Iris pigment epithelial cell (primary cell): Measurements from ENCODE around the gene MKX.

Experiments
- DNase-seq: peaks from one replicate; pipeline ENCODE4 v3.0.0-alpha.2; 2011; ENCODE audit warnings: low read depth

The MKX gene

GRCh38 chr10:27742195-27743011 is 3.2 kb downstream of the MKX start:
- DNase-seq: peak; percentile 84

DNA sequence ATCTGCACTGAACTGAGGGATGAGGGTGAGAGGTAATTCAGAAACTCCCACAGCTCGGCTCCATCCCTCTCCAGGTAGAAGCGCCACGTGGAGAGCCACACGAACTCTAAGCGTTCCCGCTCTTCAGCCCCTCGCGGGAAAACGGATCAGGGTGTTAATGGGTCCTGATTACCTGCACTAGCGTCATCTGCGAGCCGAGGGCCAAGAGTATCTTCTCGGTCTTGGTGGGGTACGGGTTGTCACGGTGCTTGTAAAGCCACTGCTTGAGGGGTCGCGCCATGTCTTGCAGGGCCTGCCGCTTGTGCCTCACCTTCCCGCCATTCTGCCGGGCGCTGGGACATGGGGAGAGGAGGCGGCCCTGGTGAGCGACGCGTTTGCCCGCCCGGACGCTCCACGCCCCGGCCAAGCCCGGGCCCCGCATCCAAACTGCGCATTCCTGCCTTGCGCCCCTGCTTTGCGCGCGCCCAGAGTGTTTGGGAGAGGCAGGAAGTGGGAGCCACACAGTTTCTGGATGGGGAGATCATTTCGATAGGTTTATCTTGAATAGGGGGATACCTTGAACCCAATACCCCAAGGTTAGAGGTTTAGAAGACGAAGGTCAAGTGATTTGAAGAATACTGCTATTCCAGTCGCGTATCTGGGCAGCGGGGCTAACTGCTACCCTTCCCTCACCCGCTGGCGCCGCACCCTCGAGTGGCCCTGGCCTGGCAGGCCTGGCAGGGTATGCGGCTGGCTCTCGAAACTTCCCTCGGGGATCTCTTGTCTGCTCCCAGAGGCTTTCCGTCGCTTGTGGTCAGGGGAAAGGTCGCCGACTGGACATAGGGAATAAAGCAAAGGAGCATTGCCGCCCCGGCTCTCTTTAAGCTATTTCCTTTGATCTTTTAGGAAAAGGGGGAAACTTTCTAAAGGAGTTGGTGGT is 4.2 kb downstream of the MKX start:
- no peak for DNase-seq

DNA sequence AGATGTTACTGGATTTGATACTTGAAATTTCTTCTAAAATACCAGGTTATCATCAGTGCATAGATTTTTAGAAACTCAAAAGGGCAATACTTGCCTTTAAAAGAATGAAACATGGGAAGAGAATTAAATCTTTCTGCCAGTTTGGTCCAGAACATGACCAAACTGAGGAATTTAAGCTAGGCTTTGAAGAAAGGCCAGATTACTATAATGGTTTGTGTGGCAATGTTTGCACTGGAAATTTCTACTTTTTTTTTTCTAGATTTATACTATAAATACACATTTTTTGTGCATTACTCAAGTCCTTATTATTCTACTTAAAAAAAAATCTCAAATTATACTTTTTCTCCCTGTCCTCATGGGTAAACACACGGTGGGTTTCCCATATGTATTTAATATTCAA is 9.2 kb downstream of the MKX start:
- DNase-seq: no peak

DNA sequence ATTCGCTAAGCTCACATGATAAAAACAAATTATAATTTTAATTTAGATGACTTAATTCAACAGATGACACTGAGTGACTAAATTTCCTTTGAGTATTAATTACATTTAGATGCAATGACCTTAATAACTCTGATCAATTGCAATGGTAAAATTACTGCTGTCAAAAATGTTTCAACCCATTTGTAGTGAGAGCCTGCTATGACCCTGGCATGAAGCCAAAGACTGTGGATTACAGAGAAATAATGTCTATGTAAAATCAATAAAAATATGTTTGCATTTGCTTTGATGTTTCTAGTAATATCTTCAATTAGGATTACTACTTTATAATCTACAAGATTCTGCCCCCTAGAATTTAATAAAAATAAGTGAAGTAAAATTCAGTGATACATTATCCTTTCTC is 15.6 kb downstream of the MKX start:
- no peak for DNase-seq

DNA sequence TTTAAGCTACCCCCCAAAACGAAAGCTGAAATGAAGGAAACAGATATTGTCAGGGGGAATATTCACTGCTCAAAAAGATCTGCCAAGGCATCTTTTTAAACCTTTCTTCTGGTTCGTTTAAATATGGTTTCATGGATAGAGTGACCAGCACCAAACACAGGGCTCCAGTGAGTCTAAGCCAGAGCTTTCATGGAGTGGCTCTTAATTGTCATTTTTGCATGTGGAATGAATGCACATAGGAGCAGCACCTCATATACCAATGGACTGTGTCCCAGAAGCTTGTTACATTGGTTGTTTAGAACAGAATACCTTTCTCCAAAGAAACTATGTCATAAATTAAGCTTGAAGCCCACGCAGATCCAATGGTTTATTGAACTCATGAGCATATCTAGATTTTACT is 17.3 kb downstream of the MKX start:
- no peak for DNase-seq

- no peak for DNase-seq
Measured at GRCh38 chr10:27724287-27724686, 21.3 kb downstream of the MKX start.

GRCh38 chr10:27723436-27723835 is 22.2 kb downstream of the MKX start:
- no peak for DNase-seq

- no peak for DNase-seq
Measured at GRCh38 chr10:27720529-27720928, 25.1 kb downstream of the MKX start.

DNA sequence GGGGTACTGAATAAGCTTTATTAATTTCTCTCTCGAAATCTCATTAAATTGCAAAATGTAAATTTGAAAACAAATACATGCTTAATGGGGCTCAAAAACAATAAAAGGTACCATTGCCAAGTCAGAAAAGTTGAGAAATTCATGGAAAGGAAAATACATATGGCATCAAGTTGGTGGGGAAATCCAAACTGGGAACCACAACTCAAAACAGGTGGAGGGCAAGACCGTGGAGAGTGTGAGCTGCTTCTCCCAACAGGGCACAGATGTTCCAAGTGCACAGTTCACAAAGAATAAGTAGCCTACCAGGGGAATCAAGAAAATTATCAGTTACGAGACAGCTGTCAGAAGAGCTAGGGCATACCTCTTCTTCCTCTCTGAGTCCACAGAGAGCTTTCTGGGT is 26.6 kb downstream of the MKX start:
- no peak for DNase-seq

GRCh38 chr10:27717861-27718260 is 27.8 kb downstream of the MKX start:
- no peak for DNase-seq

GRCh38 chr10:27717224-27717623 is 28.4 kb downstream of the MKX start:
- DNase-seq: no peak

DNA sequence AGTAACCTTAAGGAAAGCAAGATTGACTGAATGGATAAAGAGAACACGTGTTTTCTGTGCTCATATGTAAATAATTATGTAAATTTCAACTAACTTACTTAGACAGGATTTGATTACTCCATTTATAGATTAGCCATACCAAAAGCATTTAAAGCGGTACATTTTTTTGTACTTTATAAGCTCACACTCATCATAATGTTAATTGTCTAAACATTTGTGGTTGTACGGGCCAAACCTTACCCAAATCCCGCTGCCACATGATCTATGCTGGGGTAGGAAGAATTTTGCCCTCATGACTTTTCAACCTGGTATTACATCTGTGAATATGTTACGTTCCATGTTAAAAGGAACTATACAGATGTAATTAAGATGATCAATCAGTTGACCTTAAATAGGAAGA is 29.1 kb downstream of the MKX start:
- no peak for DNase-seq

GRCh38 chr10:27715505-27715904 is 30.1 kb downstream of the MKX start:
- DNase-seq: no peak

- no peak for DNase-seq
Measured at GRCh38 chr10:27714349-27714748, 31.3 kb downstream of the MKX start.

GRCh38 chr10:27713941-27714340 is 31.7 kb downstream of the MKX start:
- no peak for DNase-seq

DNA sequence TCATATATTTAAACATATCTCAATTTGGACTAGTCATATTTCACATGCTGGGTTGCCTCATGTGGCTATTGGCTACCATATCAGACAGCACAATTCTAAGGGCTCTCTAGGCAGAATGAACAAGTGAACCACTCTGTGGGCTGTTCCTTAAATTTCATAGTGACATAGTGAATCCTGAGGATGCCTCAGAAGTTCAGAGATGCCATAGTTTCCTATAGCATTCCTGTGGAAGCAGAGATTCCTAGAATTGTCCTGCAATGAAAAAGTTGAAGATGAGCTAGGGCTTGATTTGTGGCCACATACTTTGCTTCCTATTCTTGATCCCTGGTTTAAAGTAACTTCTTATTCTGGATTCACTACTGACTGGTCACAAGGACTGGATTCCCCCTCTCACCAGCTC is 35.6 kb downstream of the MKX start:
- DNase-seq: no peak

DNA sequence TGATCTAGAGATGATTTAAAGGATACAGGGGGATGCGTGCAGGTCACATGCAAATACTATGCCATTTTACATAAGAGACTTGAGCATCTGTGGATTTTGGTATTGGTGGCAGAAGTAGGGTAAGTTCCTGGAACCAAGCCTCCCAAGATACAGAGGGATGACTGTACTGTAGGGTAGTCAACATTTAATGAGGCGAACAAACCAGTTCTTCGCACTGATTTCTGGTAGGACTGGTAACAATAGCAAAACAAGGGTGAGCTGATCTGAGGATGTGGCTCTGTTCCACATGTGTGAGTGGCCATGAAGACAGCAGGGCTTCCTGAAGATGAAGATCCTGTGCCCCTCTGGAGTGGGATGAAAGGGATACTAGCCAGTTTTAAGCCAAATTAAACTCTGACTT is 36.3 kb downstream of the MKX start:
- no peak for DNase-seq

DNA sequence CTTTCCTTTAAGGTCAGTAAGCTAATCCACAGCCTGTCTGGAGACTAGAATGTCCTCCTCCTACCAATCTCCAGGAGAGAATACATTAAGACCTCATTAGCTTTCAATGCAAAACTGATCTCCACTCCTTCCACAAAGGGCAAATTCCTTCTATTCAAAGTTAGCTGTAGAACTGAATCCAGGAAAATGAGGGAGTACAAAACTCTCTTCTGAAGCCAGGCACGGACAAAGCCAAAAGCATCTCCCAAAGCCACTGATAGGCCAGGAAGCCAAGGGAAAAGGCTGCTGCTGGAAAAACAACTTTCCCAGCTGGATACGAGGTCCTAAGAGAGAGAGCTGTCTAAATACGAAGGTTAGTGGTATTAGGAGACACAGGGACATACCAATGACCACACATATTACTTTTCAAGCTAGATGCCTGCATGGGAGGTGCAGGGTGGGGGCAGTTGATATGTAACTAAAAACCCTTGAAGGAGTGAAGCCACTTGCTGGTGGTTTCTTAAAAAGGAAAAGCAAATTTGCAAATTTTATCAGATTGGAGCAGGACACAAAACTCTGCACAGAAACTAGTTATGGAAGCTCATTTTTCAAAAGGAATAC is 43.6 kb downstream of the MKX start:
- no peak for DNase-seq

GRCh38 chr10:27699776-27700175 is 45.8 kb downstream of the MKX start:
- DNase-seq: no peak

GRCh38 chr10:27698961-27699360 is 46.7 kb downstream of the MKX start:
- no peak for DNase-seq

GRCh38 chr10:27696466-27696865 is 49.2 kb downstream of the MKX start:
- no peak for DNase-seq

GRCh38 chr10:27695706-27696105 is 49.9 kb downstream of the MKX start:
- no peak for DNase-seq

GRCh38 chr10:27695088-27695487 is 50.5 kb downstream of the MKX start:
- DNase-seq: no peak
